HepG2 (cell line): ENCODE measurements around the gene CIBAR2. TPM values are rescaled to one million over a fixed set of nuclear protein-coding genes. Genes with fewer than 3 reads are reported as not detected.
A peak's percentile ranks its signal among the peaks of the same experiment; 100 is the strongest.

Source experiments
- ATAC-seq: fragments of 200-7000 bp; cut with Tn5 transposase; 3 replicates; pipeline ENCODE4 v1.9.1; 2020; ENCODE audit warnings: mild to moderate bottlenecking, moderate library complexity
- BruUV-seq: library from RNA; stranded (reverse); fragments of 400-500 nt; replicated peaks from 2 replicates; lab custom pipeline; 2021; lab: Mats Ljungman, UMichigan
- CTCF ChIA-PET: fragments of 300-600 bp; formaldehyde crosslinking; extraction: SDS; loops from one replicate; lab custom pipeline; 2021; ENCODE audit warnings: low total read pairs, inconsistent platforms, low intra/inter-chr PET ratio; lab: Yijun Ruan, JAX
- POLR2A ChIA-PET: fragments of 350-600 bp; sonication (Branson Sonifier 250); formaldehyde crosslinking; loops from one replicate; lab custom pipeline; 2020; ENCODE audit warnings: antibody characterized with exemption, inconsistent platforms; lab: Yijun Ruan, JAX
- DNase-seq: peaks from one replicate; pipeline ENCODE4 v3.0.0-alpha.2; 2015; ENCODE audit warnings: low spot score
- FAIRE-seq: peaks from 3 replicates; lab custom pipeline; 2011; peaks lifted over from hg19 to GRCh38; lab: Jason Lieb, UNC
- H2AFZ ChIP-seq: one replicate; pipeline ENCODE4 v1.6.1; 2011; ENCODE audit warnings: low read length, inconsistent platforms
- H3K27ac ChIP-seq: fragments of 300-600 bp; 3 replicates; pipeline ENCODE4 v1.8.0; 2011; ENCODE audit warnings: mixed run types, mild to moderate bottlenecking, mixed read lengths, low read length, inconsistent platforms; ENCODE audit not compliant: insufficient read depth; ENCODE audit errors: extremely low read length
- H3K27me3 ChIP-seq, 2 experiments: fragments of 200-600 bp in 1 of 2; 2 replicates in 1 of 2; 3 replicates in 1 of 2; pipeline versions ENCODE4 v1.6.0 to v1.8.0; 2011; ENCODE audit warnings: low read length in 2 of 2, mild to moderate bottlenecking in 2 of 2, moderate library complexity in 2 of 2, inconsistent platforms in 1 of 2; ENCODE audit not compliant: insufficient read depth in 2 of 2, control insufficient read depth in 1 of 2
- H3K36me3 ChIP-seq, 2 experiments: fragments of 200-600 bp in 1 of 2; replicated peaks in 1 of 2; 2 replicates in 1 of 2; 3 replicates in 1 of 2; pipeline versions ENCODE4 v1.5.1 to v1.8.0; 2011; ENCODE audit warnings: low read length in 2 of 2, inconsistent platforms in 1 of 2; ENCODE audit not compliant: insufficient read depth in 2 of 2, control insufficient read depth in 1 of 2
- H3K4me1 ChIP-seq: 2 replicates; pipeline ENCODE4 v1.5.1; 2012; ENCODE audit warnings: low read length, inconsistent platforms; ENCODE audit not compliant: insufficient read depth
- H3K4me2 ChIP-seq: 2 replicates; pipeline ENCODE4 v1.6.0; 2011; ENCODE audit warnings: low read depth, low read length, inconsistent platforms
- H3K4me3 ChIP-seq, 3 experiments: fragments of 200-600 bp in 1 of 3; sonication (generic), shearing (Covaris generic) in 1 of 3; replicated peaks in 1 of 3; 2 replicates each; pipeline ENCODE4 v1.5.1; 2011 to 2016; ENCODE audit warnings: low read length in 3 of 3, inconsistent platforms in 2 of 3, low read depth in 2 of 3, mild to moderate bottlenecking in 2 of 3, control low read depth in 1 of 3, mixed read lengths in 1 of 3; ENCODE audit not compliant: insufficient read depth in 1 of 3
- H3K79me2 ChIP-seq: one replicate; pipeline ENCODE4 v1.6.1; 2011; ENCODE audit warnings: low read length, inconsistent platforms; ENCODE audit not compliant: insufficient read depth
- H3K9ac ChIP-seq: 2 replicates; pipeline ENCODE4 v1.6.0; 2011; ENCODE audit warnings: mild to moderate bottlenecking, low read depth, low read length, inconsistent platforms; ENCODE audit not compliant: insufficient read depth
- H3K9me3 ChIP-seq: 2 replicates; pipeline ENCODE4 v1.5.1; 2012; ENCODE audit warnings: mild to moderate bottlenecking, low read length
- H4K20me1 ChIP-seq: 2 replicates; pipeline ENCODE4 v1.6.0; 2011; ENCODE audit warnings: inconsistent platforms, mild to moderate bottlenecking, low read length, moderate library complexity; ENCODE audit not compliant: insufficient read depth
- FOXK2 ChIP-seq: fragments of 450-650 bp; IDR thresholded peaks from 2 replicates; pipeline ENCODE4 v1.6.1; 2016
- HDAC2 ChIP-seq: sonication (generic); formaldehyde crosslinking; IDR thresholded peaks from 2 replicates; pipeline ENCODE4 v1.4.0; 2020; ENCODE audit warnings: missing genetic modification reagents
- MAF1 ChIP-seq: sonication (generic); formaldehyde crosslinking; IDR thresholded peaks from 2 replicates; pipeline ENCODE4 v1.5.0; 2020; ENCODE audit warnings: missing genetic modification reagents, borderline replicate concordance
- MBNL3 ChIP-seq: fragments of 250-450 bp; sonication (Bioruptor Pico); conservative IDR thresholded peaks from 2 replicates; pipeline ENCODE4 v1.8.0; 2022; ENCODE audit warnings: mild to moderate bottlenecking, inconsistent platforms
- MTF1 ChIP-seq: sonication (generic); formaldehyde crosslinking; IDR thresholded peaks from 2 replicates; pipeline ENCODE4 v1.5.0; 2020; ENCODE audit warnings: missing genetic modification reagents
- NPAS2 ChIP-seq: sonication (generic); formaldehyde crosslinking; IDR thresholded peaks from 2 replicates; pipeline ENCODE4 v1.8.0; 2022; ENCODE audit warnings: mild to moderate bottlenecking, missing genetic modification reagents, borderline replicate concordance
- WIZ ChIP-seq: sonication (generic); formaldehyde crosslinking; IDR thresholded peaks from 2 replicates; pipeline ENCODE4 v1.5.1; 2020; ENCODE audit warnings: mild to moderate bottlenecking, missing genetic modification reagents
- ZNF17 ChIP-seq: sonication (generic); formaldehyde crosslinking; IDR thresholded peaks from 2 replicates; pipeline ENCODE4 v1.5.0; 2020; ENCODE audit warnings: mild to moderate bottlenecking, missing genetic modification reagents
- ZNF615 ChIP-seq: sonication (generic); formaldehyde crosslinking; IDR thresholded peaks from 2 replicates; pipeline ENCODE4 v1.5.0; 2020; ENCODE audit warnings: mild to moderate bottlenecking, missing genetic modification reagents, borderline replicate concordance
- WGBS: methylation state at CpG from one replicate; pipeline ENCODE4 v1.1.6; 2017; ENCODE audit warnings: low lambda C conversion rate; 5-methylcytosine and 5-hydroxymethylcytosine counted together
- in situ Hi-C: cut with HindIII; loops from 2 replicates; pipeline ENCODE4 v1.10.0; 2017; ENCODE audit warnings: low pct_unique_long_range_greater_than_20kb; ENCODE audit not compliant: extremely low pct_ligation_motif_present
- intact Hi-C: fragments of 100-400 bp; cut with micrococcal nuclease; formaldehyde crosslinking; loops from one replicate; pipeline ENCODE4 v1.10.0; 2022; ENCODE audit not compliant: unreplicated experiment
- polyA plus RNA-seq, 8 experiments: library from polyadenylated mRNA; depleted of rRNA in 3 of 8; stranded (reverse) in 7 of 8; unstranded in 1 of 8; fragments of >200 nt; fragmentation: Illumina TruSeq in 4 of 8; extraction: Trizol in 4 of 8; gene quantifications; 2 replicates each; pipeline versions ENCODE4 v1.2.1 to v1.2.3, GENCODE V29; 2011 to 2016; ENCODE audit warnings: low read depth in 4 of 8, missing spikeins in 1 of 8, mixed read lengths in 1 of 8; ENCODE audit not compliant: insufficient read depth in 1 of 8
- total RNA-seq, 5 experiments: library from RNA; depleted of rRNA; stranded (reverse); fragments of >200 nt; fragmentation: Illumina TruSeq; extraction: Trizol; gene quantifications; 2 replicates each; pipeline ENCODE4 v1.2.3, GENCODE V29; 2016; ENCODE audit warnings: low read depth in 1 of 5
- TF ChIP-seq, protein P1 (sequence below): sonication (generic); formaldehyde crosslinking; IDR thresholded peaks from 2 replicates; pipeline ENCODE4 v1.9.0; 2021; ENCODE audit warnings: mild to moderate bottlenecking, missing genetic modification reagents
- TF ChIP-seq, protein P2 (sequence below): IDR thresholded peaks from 2 replicates; pipeline ENCODE4 v1.6.1; 2016; ENCODE audit warnings: missing biosample characterization, missing genetic modification reagents, low read depth

Gene CIBAR2
- total and polyA plus RNA-seq, 2 of the 13 experiments (the other 11 are each of a cell fraction or from before 2014, with no cell fraction given) = not detected

DNA sequence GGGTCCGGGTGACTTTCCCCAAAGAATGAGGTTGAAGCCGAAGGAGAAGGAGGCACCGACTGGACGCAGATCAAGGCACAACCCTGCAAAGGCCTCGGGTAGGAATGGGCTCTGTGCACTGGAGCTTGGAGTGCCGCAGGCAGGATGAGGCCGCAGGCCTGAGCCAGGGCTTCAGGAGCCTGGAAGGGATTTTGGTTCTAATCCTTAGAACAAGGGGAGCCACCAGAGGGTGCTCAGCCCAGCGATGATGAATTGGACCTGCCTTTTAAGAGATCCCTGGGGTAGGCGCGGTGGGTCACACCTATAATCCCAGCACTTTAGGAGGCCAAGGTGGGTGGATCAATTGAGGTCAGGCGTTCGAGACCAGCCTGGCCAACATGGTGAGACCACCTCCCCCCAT, 8.1 kb downstream of the CIBAR2 start:
- POLR2A ChIA-PET = no interaction called here
- no peaks in the 10 kb centered on the region for H4K20me1 ChIP-seq
- no peak overlapping the region for H3K9ac ChIP-seq

More for the DNA sequence above, 8.1 kb downstream of the CIBAR2 start:
- H3K79me2 ChIP-seq = no peaks in the 10 kb centered on the region
- in situ Hi-C loops = no loop called here
- H3K9me3 ChIP-seq = no peaks in the 10 kb centered on the region
- H3K4me1 ChIP-seq = no peaks in the 10 kb centered on the region
- no peak overlapping the region for H3K4me3 ChIP-seq
- H2AFZ ChIP-seq = no peak overlapping the region
- H3K36me3 ChIP-seq = no peaks in the 10 kb centered on the region
- 34% methylated on average over 12 of the region's 12 CpGs for WGBS
- no TSS peak for BruUV-seq
- H3K27ac ChIP-seq = no peak overlapping the region
- peaks cover 7 to 70% of the 10 kb centered on the region in 2 experiments for H3K27me3 ChIP-seq
- CTCF ChIA-PET = no interaction called here
- DNase-seq (no peak), ATAC-seq (peak; percentile 43)
- H3K4me2 ChIP-seq = no peak overlapping the region
- no peak for TF ChIP-seq MAF1
- TF ChIP-seq FOXK2 = no peak
- no peak for TF ChIP-seq ZNF17 (CRISPR knock-in tag)
- no peak for TF ChIP-seq NPAS2 (CRISPR knock-in tag)
- no peak for TF ChIP-seq MBNL3 (CRISPR knock-in tag)
- no peak for TF ChIP-seq WIZ (CRISPR knock-in tag)
- no peak for TF ChIP-seq HDAC2 (CRISPR knock-in tag)
- TF ChIP-seq, protein P1, sequence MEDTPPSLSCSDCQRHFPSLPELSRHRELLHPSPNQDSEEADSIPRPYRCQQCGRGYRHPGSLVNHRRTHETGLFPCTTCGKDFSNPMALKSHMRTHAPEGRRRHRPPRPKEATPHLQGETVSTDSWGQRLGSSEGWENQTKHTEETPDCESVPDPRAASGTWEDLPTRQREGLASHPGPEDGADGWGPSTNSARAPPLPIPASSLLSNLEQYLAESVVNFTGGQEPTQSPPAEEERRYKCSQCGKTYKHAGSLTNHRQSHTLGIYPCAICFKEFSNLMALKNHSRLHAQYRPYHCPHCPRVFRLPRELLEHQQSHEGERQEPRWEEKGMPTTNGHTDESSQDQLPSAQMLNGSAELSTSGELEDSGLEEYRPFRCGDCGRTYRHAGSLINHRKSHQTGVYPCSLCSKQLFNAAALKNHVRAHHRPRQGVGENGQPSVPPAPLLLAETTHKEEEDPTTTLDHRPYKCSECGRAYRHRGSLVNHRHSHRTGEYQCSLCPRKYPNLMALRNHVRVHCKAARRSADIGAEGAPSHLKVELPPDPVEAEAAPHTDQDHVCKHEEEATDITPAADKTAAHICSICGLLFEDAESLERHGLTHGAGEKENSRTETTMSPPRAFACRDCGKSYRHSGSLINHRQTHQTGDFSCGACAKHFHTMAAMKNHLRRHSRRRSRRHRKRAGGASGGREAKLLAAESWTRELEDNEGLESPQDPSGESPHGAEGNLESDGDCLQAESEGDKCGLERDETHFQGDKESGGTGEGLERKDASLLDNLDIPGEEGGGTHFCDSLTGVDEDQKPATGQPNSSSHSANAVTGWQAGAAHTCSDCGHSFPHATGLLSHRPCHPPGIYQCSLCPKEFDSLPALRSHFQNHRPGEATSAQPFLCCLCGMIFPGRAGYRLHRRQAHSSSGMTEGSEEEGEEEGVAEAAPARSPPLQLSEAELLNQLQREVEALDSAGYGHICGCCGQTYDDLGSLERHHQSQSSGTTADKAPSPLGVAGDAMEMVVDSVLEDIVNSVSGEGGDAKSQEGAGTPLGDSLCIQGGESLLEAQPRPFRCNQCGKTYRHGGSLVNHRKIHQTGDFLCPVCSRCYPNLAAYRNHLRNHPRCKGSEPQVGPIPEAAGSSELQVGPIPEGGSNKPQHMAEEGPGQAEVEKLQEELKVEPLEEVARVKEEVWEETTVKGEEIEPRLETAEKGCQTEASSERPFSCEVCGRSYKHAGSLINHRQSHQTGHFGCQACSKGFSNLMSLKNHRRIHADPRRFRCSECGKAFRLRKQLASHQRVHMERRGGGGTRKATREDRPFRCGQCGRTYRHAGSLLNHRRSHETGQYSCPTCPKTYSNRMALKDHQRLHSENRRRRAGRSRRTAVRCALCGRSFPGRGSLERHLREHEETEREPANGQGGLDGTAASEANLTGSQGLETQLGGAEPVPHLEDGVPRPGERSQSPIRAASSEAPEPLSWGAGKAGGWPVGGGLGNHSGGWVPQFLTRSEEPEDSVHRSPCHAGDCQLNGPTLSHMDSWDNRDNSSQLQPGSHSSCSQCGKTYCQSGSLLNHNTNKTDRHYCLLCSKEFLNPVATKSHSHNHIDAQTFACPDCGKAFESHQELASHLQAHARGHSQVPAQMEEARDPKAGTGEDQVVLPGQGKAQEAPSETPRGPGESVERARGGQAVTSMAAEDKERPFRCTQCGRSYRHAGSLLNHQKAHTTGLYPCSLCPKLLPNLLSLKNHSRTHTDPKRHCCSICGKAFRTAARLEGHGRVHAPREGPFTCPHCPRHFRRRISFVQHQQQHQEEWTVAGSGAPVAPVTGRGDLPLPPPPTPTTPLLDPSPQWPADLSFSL (CRISPR knock-in tag) = no peak
- no peak for TF ChIP-seq ZNF615 (CRISPR knock-in tag)
- TF ChIP-seq, protein P2, sequence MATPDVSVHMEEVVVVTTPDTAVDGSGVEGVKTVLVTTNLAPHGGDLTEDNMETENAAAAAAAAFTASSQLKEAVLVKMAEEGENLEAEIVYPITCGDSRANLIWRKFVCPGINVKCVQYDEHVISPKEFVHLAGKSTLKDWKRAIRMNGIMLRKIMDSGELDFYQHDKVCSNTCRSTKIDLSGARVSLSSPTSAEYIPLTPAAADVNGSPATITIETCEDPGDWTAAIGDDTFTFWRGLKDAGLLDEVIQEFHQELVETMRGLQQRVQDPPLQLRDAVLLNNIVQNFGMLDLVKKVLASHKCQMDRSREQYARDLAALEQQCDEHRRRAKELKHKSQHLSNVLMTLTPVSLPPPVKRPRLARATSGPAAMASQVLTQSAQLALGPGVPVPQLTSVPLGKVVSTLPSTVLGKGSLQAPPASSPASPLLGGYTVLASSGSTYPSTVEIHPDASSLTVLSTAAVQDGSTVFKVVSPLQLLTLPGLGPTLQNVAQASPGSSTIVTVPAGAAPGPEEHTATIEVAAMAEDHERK (CRISPR knock-in tag) = no peak
- TF ChIP-seq MTF1 (CRISPR knock-in tag) = no peak
- TF ChIP-seq, all 625 proteins: peak for 0
- no peak for FAIRE-seq
- intact Hi-C loops = no loop called here
